HG03025 (cell line): ENCODE results near the gene UACA.
A peak's percentile ranks its signal among the peaks of the same experiment; 100 is the strongest.

Source experiments
- ATAC-seq: cut with Tn5 transposase; IDR thresholded peaks from one replicate; pipeline ENCODE4 v1.9.1; 2021; ENCODE audit warnings: mild to moderate bottlenecking, moderate library complexity; ENCODE audit not compliant: unreplicated experiment, low FRiP score

The UACA gene

DNA sequence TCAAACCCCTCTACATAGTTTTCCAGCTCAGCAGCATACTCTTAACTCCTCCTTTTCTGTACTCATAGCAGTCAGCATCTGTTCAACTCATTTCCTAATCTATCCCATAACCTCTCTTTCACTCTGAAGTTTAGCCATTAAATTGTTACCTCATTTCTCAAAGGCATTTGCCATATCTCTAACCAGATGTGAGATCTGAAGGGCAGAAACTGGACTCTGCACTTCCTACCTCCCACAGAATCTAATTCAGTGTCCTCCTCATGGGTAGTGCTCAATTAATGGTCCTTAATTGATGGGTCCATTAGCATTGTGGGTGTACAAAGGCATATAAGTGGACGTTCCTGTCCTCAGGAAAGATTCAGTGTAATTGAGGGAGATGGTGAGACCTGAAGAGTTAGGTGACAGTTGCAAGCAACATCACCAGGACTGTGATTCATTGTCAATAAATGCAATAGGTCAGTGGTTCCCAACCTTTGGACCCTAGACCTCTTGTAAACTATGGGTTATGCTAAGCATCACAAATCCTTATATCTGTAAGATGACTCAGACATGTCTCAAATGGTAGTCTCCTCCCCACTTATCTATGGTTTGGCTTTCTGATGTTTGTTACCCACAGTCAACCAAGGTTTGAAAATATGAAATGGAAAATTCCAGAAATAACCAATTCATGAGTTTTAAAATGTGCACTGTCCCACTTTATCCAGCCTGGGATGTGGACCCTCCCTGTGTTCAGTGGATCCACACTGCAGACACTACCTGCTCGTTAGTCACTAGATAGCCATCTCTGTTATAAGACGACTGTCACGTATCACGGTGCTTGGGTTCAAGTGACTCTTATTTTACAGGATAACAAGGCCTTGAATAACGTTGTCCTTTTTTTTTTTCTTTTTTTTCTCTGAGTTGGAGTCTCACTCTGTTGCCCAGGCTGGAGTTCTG is 25.0 kb upstream of the UACA start:
- ATAC-seq: no peak

DNA sequence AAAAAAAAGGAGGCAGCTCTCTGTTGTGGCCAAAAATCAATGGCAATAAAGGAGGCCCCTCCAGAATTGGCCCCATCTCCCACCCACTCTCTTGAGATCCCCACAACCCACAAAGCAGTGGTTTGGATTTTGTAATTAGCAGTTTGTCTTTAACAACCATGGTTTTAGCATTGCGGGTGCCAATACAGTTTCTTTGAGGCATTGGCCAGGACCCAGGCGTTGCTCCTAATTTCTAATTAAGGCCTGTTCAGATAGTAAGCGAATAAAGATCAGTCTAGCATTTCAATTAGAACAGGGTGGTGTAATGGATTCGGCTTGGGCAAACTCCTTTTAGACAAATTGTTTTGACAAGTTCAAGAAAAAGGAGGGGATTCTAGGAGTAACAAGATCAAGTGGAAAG is 23.6 kb upstream of the UACA start:
- no peak for ATAC-seq

DNA sequence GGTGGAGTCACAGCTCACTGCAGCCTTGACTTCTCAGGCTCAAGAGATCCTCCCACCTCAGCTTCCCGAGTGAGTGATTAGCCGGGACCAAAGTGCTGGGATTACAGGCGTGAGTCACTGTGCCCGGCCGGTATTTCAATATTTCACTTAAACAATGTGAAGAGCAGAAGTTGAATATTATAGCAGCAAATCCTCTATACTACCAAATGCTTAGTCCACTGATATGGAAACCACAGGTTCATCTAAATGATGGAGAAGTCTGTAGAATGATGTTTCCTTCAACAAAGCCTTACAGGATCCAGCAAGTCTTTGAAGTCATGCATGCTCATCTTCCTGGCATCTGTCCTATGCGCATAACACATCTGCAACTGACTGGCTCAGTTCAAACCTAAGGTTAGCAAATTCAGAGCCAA is 20.3 kb upstream of the UACA start:
- no peak for ATAC-seq

DNA sequence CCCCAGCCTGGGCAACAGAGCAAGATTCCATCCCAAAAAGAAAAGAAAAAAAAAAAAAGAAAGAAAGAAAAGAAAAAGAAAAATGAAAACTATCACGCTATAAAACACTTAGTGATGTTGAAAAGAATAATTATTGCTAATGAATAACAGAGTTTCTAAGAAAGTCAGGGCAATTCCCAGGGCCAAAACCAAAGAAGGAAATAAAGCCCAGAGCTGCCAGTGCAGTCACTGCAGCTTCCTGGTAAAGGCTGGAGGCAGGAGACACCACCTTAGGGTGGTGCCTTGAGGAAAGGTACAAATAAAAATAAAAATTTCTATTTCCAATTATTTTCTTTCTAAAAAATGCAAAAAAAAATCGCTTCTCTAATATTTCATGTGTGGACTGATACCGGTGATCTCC is 19.7 kb upstream of the UACA start:
- no peak for ATAC-seq

DNA sequence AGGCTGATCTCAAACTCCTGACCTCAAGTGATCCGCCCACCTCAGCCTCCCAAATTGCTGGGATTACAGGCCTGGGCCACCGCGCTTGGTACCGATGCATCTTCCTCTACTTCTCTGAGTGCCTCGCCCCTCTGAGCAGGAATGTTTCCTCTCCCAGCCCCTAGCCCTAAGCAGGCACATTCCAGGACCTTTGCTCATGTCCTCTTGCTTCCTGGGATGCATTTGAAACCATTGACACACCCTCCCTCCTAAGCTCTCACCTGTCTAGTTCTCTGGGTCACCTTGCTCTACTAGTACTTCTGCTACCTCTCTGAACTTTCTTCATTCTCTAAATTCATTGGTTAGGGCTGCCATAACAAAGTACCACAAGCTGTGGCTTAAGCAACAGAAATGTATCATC is 17.9 kb upstream of the UACA start:
- no peak for ATAC-seq

DNA sequence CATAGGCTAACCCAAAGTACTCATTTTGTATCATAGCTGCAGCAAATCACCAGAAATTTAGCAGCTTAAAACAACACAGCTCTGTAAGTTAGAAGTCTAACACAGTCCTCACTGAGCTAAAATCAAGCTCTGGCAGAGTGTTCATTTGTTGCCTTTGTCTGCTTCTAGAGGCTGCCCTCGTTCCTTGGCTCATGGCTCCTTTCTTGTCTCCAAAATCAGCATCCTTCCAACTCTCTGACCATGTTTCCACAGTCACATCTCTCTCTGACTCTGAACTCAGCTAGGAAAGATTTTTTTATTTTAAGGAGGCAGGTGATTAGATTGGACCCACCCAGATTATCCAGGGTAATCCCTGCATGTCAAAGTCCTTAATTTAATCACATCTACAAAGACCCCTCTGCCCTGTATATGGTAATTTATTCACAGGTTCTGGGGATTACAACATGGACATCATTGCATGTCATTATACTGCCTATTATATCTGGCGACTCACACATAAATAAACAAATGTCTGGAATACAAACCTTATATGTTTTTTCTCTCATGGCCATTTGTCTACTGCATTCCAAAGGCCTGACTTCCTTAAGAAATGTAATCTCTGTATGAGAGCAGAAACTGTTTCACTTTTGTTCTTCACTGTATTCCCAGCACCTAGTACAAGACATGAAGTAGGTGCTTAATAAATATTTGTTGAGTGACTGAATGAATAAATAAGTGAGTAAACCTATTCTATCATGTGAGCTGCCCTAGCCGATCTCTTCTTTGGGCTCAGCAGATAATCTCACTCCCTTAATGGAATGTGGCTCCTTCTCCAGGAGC is 15.1 kb upstream of the UACA start:
- no peak for ATAC-seq

DNA sequence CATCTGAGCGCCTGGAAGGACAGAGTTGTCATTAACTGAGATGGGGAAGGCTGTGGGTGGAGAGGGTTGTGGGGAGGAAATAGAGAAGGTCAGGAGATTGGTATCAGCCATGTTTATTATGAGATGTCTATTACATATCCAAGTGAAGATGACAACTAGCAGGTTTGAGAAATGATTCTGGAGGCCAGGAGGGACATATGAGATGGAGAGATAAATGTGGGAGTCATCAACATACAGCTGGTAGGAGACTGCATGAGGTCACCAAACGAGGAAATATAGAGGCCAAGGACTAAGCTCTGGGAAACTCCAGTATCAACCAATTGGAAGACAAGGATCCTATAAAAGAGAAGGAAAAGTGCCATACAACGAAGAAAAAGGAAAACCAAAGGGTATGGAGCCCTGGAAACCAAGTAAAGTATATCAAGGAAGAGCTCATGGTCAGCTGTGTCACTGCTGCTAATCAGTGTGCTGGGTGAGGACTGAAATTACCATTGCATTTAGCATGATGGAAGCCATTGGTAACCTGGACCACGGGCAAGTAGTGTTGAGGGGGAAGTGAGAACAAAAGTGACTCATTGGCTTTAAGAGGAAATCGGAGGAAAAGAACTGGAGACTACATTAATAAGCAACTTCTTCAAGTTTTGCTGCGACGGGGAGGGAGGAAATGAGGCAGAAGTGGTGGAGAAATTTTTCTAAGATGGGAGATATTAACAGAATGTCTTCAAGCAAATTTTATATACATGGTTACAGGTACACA is 14.0 kb upstream of the UACA start:
- ATAC-seq: no peak

DNA sequence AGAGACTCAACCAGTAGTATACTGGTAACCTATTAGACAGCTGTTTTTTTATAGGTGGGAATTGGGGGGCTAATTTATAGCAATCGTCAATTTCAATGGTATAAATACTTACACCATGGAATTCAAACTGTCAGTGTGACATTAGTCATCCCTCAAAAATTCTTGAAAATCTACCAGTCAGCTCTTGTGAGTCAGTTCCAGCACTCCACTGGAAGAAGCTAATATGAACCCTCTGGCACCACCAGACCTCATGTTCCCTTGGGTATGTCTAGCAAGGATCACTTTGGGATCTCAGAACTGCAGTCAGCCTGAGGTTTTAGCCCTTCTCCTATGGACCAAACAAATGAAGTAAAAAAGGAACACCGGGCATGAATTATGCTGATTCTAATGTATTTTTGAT is 11.8 kb upstream of the UACA start:
- ATAC-seq: no peak

DNA sequence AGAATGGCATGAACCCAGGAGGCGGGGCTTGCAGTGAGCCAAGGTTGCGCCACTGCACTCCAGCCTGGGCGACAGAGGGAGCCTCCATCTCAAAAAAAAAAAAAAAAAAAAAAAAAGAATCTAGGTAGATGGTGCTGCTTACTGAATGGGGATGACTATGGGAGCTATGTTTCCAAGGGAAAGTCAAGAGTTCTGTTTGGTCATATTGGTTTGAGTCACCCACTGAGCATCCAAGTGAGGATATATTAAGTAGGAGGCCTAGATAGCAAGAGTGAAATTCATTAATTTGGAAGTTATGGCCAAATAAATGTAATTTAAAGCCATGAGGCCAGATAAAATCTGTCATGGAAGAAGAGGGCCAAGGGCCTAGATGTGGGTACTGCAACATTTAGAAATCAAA is 9.0 kb upstream of the UACA start:
- no peak for ATAC-seq

DNA sequence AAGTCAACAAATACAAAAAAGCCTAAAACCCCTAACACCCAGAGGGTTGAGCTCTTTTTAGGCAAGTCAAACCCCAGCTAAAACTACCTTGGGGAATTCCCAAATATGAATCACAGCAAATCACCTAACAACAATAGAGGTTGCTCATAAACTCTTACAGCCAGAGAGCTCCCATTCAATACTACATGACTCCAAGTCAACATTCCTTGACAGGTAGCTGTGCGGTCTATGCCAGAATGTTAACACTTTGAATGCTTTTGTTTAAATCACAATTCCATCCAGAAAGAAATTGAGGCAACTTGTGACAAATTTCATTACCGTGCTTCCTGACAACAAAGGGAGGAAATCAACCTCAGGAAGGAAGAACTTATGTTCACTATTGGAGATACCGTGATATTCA is 7.5 kb upstream of the UACA start:
- ATAC-seq: no peak

DNA sequence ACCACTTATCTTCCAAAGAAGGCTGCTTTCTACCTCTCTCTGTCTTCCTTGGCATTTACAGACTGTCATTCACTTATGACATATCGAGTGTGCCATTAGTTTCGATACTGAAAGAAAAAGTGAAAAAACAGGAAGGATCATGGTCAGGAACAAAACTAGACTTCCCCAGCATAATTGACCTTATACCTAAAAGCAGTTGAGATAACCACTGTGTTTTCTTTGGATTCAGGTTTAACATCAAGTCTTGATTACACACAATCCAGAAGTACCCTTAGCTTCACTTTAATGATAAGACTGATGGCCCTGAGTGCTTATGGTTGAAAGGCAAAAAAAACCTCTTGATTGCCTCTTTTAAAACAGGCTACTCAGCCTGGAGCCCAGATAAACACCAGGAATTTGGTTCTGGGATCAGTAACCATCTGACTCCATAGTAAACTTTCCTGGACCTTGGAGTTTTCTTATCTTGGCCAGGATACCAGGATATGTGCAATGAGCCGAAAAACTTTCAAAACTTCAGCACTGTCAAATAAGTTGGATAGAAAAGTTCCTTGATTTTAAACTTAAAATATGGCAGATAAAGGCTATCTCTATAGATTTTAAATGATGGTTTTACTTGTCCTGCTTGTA is 5.0 kb upstream of the UACA start:
- ATAC-seq: no peak

DNA sequence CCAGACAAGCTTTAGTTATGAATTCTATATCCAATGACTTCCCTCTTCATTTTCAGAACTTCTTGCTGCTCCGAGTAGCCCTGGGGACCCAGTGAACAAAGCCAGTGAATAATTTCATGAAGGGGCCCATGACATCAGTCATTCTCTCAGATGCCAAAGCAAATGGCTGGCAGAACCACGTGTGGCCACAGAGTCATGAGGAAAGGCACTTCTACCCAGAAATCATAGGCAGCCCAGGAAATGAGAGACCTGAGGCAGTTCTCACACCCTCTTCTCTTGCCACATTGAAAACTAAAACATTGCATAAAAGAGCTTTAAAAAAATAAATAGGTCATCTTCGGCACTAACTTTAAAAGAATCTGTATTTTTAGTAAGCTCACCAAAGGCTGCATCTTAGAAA is 4.3 kb upstream of the UACA start:
- no peak for ATAC-seq

DNA sequence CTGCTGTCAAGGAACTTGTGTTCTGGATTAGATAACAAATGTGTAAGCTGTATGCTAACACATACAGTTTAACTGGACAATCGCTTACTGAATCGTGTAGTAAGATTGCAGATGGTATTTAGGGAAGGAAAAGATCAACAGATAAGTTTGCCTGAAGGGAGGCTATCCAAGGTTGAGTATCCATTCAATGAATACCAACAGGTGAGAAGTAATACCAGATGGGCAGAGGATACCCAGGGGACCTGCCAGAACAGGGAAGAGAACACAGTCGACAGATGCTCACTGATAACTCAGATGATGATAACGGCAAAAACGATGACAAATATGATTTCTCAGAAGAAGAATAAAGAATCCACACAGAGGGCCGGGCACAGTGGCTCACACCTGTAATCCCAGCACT is 3.2 kb upstream of the UACA start:
- no peak for ATAC-seq

DNA sequence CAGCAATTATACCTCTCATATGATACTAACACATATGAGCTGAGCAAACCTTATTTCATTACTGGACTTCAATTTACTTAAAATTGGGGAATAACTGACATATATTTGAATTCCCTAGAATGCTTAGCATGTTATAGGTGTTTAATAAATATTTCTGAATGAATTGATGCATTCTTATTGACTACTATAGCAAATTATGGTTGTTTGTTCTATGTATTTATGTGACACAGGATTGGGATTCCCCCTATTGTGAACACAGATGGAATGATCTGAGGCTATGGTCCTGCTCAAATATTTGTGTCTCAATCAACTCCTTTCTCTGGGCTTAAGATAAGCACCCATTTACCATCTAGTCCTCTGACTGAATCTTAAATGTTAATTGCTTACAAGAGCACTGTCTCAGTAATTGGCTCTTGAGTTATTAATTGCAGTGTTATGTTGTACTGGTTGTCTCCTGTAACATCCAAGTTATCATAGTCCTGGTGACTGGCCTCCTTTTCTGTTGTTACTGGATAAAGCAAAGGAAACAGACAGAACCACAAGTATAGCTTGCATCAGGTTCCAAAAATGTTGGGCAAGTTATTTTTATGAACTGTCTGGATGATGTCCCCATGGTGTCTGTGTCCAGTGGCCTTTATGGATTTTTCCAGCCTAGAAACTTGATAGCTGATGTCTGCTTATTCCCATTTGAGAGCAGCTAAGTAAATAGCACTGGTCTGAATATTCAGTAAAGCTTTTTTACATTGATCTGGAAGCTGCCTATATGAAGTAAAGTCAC is 2.3 kb upstream of the UACA start:
- ATAC-seq: no peak

DNA sequence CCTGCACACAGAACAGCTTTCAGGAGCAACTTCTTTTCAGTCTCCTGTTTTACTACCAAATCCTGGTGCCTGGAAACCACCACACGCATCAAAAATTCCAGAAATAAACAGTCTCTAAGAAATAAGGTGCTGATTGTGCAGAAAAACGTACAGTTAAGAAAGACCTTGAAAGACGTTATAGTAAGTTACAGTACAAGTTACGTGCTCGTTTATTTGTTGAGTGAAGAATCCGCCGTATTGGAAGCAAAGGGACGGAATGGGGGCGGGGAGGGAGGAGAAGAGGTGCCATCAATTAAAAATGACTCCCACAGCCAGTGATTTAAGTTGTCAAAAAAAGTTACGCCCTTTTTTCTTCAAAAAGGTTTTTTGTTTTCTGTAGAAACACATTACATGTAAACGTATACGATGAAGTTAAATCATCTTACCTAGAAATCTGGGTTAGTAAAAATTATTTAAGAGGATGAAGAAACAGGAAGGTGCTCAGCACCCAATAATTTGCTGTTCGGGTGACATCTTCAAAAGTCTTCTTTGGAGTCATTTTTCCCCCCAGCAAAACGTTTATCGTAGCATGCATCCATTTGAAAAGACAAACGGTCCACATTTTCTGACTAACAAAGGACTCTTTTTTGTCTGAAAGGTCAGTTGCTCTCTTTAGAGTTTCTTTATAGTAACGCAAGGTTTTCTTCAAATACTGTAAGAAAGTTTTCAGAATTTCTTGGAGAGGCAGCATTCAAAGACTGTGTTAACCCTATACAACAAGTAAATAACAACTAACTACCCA is 782 bp upstream of the UACA start:
- no peak for ATAC-seq

DNA sequence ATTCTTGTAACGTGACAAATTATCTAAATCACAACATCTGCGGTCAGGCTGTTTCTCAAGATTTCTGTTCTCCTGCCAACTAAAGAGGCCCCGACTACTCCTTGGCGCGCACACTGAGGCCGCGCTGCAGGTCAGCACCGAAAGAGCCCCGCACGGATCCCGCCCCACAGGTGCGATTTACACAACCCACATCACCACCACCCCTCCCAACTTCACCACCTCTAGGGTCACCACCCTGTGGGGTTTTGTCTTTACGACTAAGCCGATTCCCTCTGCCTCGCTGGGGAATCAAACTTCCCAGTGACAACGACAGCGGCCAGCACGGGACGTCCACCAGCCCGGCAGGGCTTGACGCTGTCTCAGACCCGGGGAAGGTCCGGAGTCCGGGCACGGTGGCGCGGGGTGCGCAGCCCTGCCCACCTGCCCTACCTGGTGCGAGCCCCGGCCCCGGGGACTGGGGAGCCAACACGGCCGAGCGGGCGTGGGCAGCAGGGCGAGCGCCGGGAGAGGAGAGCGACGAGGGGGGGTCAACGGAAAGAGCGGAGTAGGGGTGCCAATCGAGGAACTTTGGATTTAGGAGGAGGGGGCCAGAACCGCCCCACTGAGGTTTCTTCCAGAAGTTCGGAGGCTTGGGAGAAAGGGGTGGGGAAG is 764 bp downstream of the UACA start:
- ATAC-seq: peak; percentile 14

DNA sequence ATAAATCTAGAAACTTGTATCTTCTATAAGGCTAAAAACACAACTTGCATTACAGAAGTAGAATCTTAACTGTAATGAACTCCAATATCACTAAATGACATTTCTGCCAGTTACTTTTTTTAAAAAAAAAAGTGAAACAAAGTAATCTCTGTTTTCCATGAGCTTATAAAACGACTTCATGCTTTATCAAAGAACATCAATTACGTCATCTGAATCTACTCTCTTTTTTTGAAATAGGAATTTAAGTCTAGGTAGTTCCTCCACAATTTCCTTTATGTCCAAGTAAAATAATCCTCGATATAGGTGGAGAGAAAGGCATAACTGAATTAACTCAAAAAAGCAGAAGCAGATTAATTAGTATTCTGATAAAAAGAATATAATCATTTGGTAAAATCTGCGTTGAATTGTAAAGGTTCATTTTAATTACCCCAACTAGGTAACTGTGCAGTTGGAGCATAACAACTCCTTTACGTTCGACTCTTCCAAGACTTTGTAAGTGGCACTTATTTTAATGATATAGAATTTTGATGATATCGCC is 1.4 kb downstream of the UACA start:
- ATAC-seq: no peak

DNA sequence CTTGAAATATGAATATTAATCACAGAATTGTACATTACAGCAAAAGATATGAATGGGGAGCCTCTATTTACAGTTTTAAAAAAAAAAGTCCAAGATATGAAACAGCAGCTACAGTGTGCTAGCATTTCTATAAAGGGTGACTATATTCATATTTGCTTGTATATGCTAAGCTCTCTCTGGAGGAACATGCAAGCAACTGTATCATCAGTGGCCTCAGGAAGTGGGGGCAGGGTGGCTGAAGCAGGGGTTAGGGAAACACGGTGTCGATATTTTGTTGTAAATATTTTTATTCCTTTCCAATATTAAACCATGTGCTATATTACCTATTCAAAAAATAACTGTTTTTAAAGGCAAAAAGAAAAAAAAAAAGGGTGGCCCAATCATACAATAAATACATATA is 2.3 kb downstream of the UACA start:
- no peak for ATAC-seq
